Spinal cord (tissue), 10 donors: ENCODE measurements around the gene RASGRP2. TPM values are rescaled to one million over a fixed set of nuclear protein-coding genes. Genes with fewer than 3 reads are reported as not detected.
A peak's percentile ranks its signal among the peaks of the same experiment; 100 is the strongest.

Experiments used
- DNase-seq, 6 donors: peaks; one replicate each; pipeline versions ENCODE4 v3.0.0 to v3.0.0-alpha.2; 2013 to 2015; ENCODE audit warnings: low spot score in 6 of 6, low read depth in 4 of 6
- H3K27ac ChIP-seq: one replicate; pipeline ENCODE4 v1.5.1; 2013; ENCODE audit warnings: low read depth, low read length, control low read depth
- H3K27me3 ChIP-seq: one replicate; pipeline ENCODE4 v1.6.1; 2013; ENCODE audit warnings: low read length; ENCODE audit not compliant: control insufficient read depth, insufficient read depth
- H3K36me3 ChIP-seq: one replicate; pipeline ENCODE4 v1.6.1; 2013; ENCODE audit warnings: low read length; ENCODE audit not compliant: control insufficient read depth, insufficient read depth
- H3K4me1 ChIP-seq: one replicate; pipeline ENCODE4 v1.6.1; 2013; ENCODE audit warnings: low read length; ENCODE audit not compliant: control insufficient read depth, insufficient read depth
- H3K4me3 ChIP-seq: one replicate; pipeline ENCODE4 v1.5.1; 2013; ENCODE audit warnings: low read depth, low read length, control low read depth
- H3K9me3 ChIP-seq: one replicate; pipeline ENCODE4 v1.6.1; 2013; ENCODE audit warnings: low read length; ENCODE audit not compliant: control insufficient read depth, insufficient read depth
- WGBS: methylation state at CpG from one replicate; pipeline ENCODE4 v1.1.5; 2013; ENCODE audit warnings: missing lambda C conversion rate; ENCODE audit not compliant: insufficient coverage; 5-methylcytosine and 5-hydroxymethylcytosine counted together
- polyA plus RNA-seq, 2 donors: library from polyadenylated mRNA; unstranded; fragments of 120-200 nt; gene quantifications; one replicate each; pipeline ENCODE4 v1.2.1, GENCODE V29; 2013; ENCODE audit not compliant: insufficient read length in 2 of 2
- total RNA-seq, 2 donors: library from RNA; depleted of rRNA in 1 of 2; stranded (reverse); fragments of 120-200 nt in 1 of 2; fragments of >200 nt in 1 of 2; gene quantifications; one replicate each; pipeline versions ENCODE4 v1.2.3 to v1.2.4, GENCODE V29; 2013 to 2014
- donor health status: healthy.

RASGRP2 gene
- total and polyA plus RNA-seq, 4 donors, result 18.8 to 87.3 (median 41.2) TPM

GRCh38 chr11:64751136-64751535 is 7.2 kb upstream of the RASGRP2 start:
- H3K27ac ChIP-seq, result no peak overlapping the region

GRCh38 chr11:64750361-64751054 is 6.6 kb upstream of the RASGRP2 start:
- H3K27me3 ChIP-seq, result no peaks in the 10 kb centered on the region
- no peak overlapping the region for H3K27ac ChIP-seq
- H3K36me3 ChIP-seq, result peaks cover 15% of the 10 kb centered on the region
- WGBS, result 96% methylated on average over 8 of the region's 13 CpGs
- H3K4me1 ChIP-seq, result peaks cover 12% of the 10 kb centered on the region
- no peak for DNase-seq
- H3K4me3 ChIP-seq, result no peak overlapping the region
- H3K9me3 ChIP-seq, result no peaks in the 10 kb centered on the region

More at GRCh38 chr11:64751136-64751535, 7.2 kb upstream of the RASGRP2 start:
- no peak overlapping the region for H3K4me3 ChIP-seq
- H3K4me1 ChIP-seq, result peaks cover 6% of the 10 kb centered on the region
- H3K36me3 ChIP-seq, result peaks cover 17% of the 10 kb centered on the region
- no peaks in the 10 kb centered on the region for H3K27me3 ChIP-seq
- no peaks in the 10 kb centered on the region for H3K9me3 ChIP-seq
- WGBS, result 92% methylated on average over 9 of the region's 9 CpGs
- no peak for DNase-seq

- 92% methylated on average over 11 of the region's 15 CpGs for WGBS
- Histone ChIP-seq H3K27me3 (peaks cover 13% of the 10 kb centered on the region), H3K9me3 (no peaks in the 10 kb centered on the region), H3K27ac (no peak overlapping the region), H3K4me1 (peaks cover 31% of the 10 kb centered on the region), H3K36me3 (peaks cover 4% of the 10 kb centered on the region), H3K4me3 (no peak overlapping the region)
- DNase-seq, result no peak
Observed at GRCh38 chr11:64747961-64748665, 4.2 kb upstream of the RASGRP2 start.

- H3K36me3 ChIP-seq, result peaks cover 9% of the 10 kb centered on the region
- H3K27ac ChIP-seq, result peak overlapping the region; percentile 76
- no peak for DNase-seq
- peaks cover 47% of the 10 kb centered on the region for H3K4me1 ChIP-seq
- no peaks in the 10 kb centered on the region for H3K9me3 ChIP-seq
- 79% methylated on average over 10 of the region's 10 CpGs for WGBS
- H3K27me3 ChIP-seq, result peaks cover 29% of the 10 kb centered on the region
- no peak overlapping the region for H3K4me3 ChIP-seq
Observed at GRCh38 chr11:64746486-64746885, 2.5 kb upstream of the RASGRP2 start.

- peak in 2 of 6 donors; percentile 87 to 92 for DNase-seq
- Histone ChIP-seq H3K36me3 (peaks cover 15% of the 10 kb centered on the region), H3K27me3 (peaks cover 31% of the 10 kb centered on the region), H3K4me3 (peak overlapping the region; percentile 54), H3K27ac (peak overlapping the region; percentile 76), H3K4me1 (peaks cover 52% of the 10 kb centered on the region), H3K9me3 (no peaks in the 10 kb centered on the region)
- 0% methylated on average over 40 of the region's 52 CpGs for WGBS
Observed at GRCh38 chr11:64745521-64746328, 1.8 kb upstream of the RASGRP2 start.

GRCh38 chr11:64745189-64745520 is 1.2 kb upstream of the RASGRP2 start:
- Histone ChIP-seq H3K27ac (peak overlapping the region; percentile 76), H3K27me3 (peaks cover 31% of the 10 kb centered on the region), H3K4me3 (peak overlapping the region; percentile 54), H3K36me3 (peaks cover 19% of the 10 kb centered on the region), H3K4me1 (peaks cover 52% of the 10 kb centered on the region), H3K9me3 (no peaks in the 10 kb centered on the region)
- WGBS, result 0% methylated on average over 20 of the region's 20 CpGs
- DNase-seq, result peak in 2 of 6 donors; percentile 73 to 76

- peaks cover 31% of the 10 kb centered on the region for H3K27me3 ChIP-seq
- H3K9me3 ChIP-seq, result no peaks in the 10 kb centered on the region
- DNase-seq, result peak in 1 of 6 donors; percentile 69
- 0% methylated on average over 66 of the region's 89 CpGs for WGBS
- H3K4me3 ChIP-seq, result peak overlapping the region; percentile 54
- peaks cover 52% of the 10 kb centered on the region for H3K4me1 ChIP-seq
- peaks cover 23% of the 10 kb centered on the region for H3K36me3 ChIP-seq
- H3K27ac ChIP-seq, result peak overlapping the region; percentile 76
Observed at GRCh38 chr11:64744544-64745188, 724 bp upstream of the RASGRP2 start.

- H3K27me3 ChIP-seq, result peaks cover 31% of the 10 kb centered on the region
- under 1% methylated on average over 49 of the region's 58 CpGs for WGBS
- H3K27ac ChIP-seq, result peak overlapping the region; percentile 47
- H3K4me3 ChIP-seq, result peak overlapping the region; percentile 47
- no peaks in the 10 kb centered on the region for H3K9me3 ChIP-seq
- peak in 1 of 6 donors; percentile 51 for DNase-seq
- H3K36me3 ChIP-seq, result peaks cover 31% of the 10 kb centered on the region
- H3K4me1 ChIP-seq, result peaks cover 52% of the 10 kb centered on the region
Observed at GRCh38 chr11:64742889-64743590, 902 bp downstream of the RASGRP2 start.
